Keratinocyte (primary cell): ENCODE measurements around the gene ARVCF. TPM values are rescaled to one million over a fixed set of nuclear protein-coding genes. Genes with fewer than 3 reads are reported as not detected.

ENCODE experiments used
- DNase-seq: peaks from one replicate; pipeline ENCODE4 v3.0.0-alpha.2; 2011; ENCODE audit warnings: low read depth, missing footprints, low spot score
- FAIRE-seq: peaks from 2 replicates; lab custom pipeline; 2011; peaks lifted over from hg19 to GRCh38; lab: Jason Lieb, UNC
- H2AFZ ChIP-seq: 2 replicates; pipeline ENCODE4 v1.6.0; 2012; ENCODE audit warnings: low read length, control low read depth, inconsistent platforms; ENCODE audit not compliant: control insufficient read depth
- H3K27ac ChIP-seq: 2 replicates; pipeline ENCODE4 v1.5.1; 2011; ENCODE audit warnings: low read length; ENCODE audit not compliant: control insufficient read depth, insufficient read depth
- H3K27me3 ChIP-seq: 3 replicates; pipeline ENCODE4 v1.6.0; 2011; ENCODE audit warnings: low read length; ENCODE audit not compliant: control insufficient read depth, insufficient read depth; ENCODE audit errors: extremely low read depth
- H3K36me3 ChIP-seq, 2 experiments: 2 replicates in 1 of 2; 3 replicates in 1 of 2; pipeline ENCODE4 v1.5.1; 2011; ENCODE audit warnings: low read length in 2 of 2, mild to moderate bottlenecking in 1 of 2; ENCODE audit not compliant: control insufficient read depth in 2 of 2, insufficient read depth in 2 of 2; ENCODE audit errors: extremely low read depth in 1 of 2
- H3K4me1 ChIP-seq: 3 replicates; pipeline ENCODE4 v1.5.1; 2011; ENCODE audit warnings: low read length; ENCODE audit not compliant: control insufficient read depth, insufficient read depth; ENCODE audit errors: extremely low read depth
- H3K4me2 ChIP-seq: 3 replicates; pipeline ENCODE4 v1.6.0; 2011; ENCODE audit warnings: low read depth, low read length; ENCODE audit not compliant: control insufficient read depth, insufficient read depth; ENCODE audit errors: extremely low read depth
- H3K4me3 ChIP-seq, 3 experiments: fragments of 200-600 bp in 1 of 3; sonication (generic) in 1 of 3; 2 replicates in 2 of 3; 3 replicates in 1 of 3; pipeline ENCODE4 v1.5.1; 2011 to 2016; ENCODE audit warnings: low read length in 3 of 3, mild to moderate bottlenecking in 3 of 3, control low read depth in 2 of 3, inconsistent platforms in 1 of 3, low read depth in 1 of 3, mixed read lengths in 1 of 3, mixed run types in 1 of 3, moderate library complexity in 1 of 3; ENCODE audit not compliant: control insufficient read depth in 2 of 3, insufficient read depth in 2 of 3; ENCODE audit errors: extremely low read depth in 1 of 3
- H3K79me2 ChIP-seq: 2 replicates; pipeline ENCODE4 v1.6.0; 2012; ENCODE audit warnings: low read length; ENCODE audit not compliant: control insufficient read depth, insufficient read depth
- H3K9ac ChIP-seq: 3 replicates; pipeline ENCODE4 v1.6.0; 2011; ENCODE audit warnings: low read length; ENCODE audit not compliant: control insufficient read depth, insufficient read depth; ENCODE audit errors: extremely low read depth
- H3K9me1 ChIP-seq: 3 replicates; pipeline ENCODE4 v1.6.0; 2011; ENCODE audit warnings: low read length; ENCODE audit not compliant: control insufficient read depth, insufficient read depth; ENCODE audit errors: extremely low read depth
- H3K9me3 ChIP-seq: 2 replicates; pipeline ENCODE4 v1.5.1; 2012; ENCODE audit warnings: low read depth, low read length; ENCODE audit not compliant: control insufficient read depth
- H4K20me1 ChIP-seq: 3 replicates; pipeline ENCODE4 v1.6.0; 2011; ENCODE audit warnings: low read length; ENCODE audit not compliant: control insufficient read depth, insufficient read depth; ENCODE audit errors: extremely low read depth
- CTCF ChIP-seq, 3 experiments: IDR thresholded peaks in 1 of 3; conservative IDR thresholded peaks in 1 of 3; optimal IDR thresholded peaks in 1 of 3; 2 replicates in 2 of 3; 3 replicates in 1 of 3; pipeline versions ENCODE3 to v1.5.1; 2011; ENCODE audit warnings: low read length in 3 of 3, mild to moderate bottlenecking in 3 of 3, moderate library complexity in 2 of 3, control low read depth in 1 of 3, inconsistent platforms in 1 of 3; ENCODE audit not compliant: insufficient read depth in 2 of 3; ENCODE audit errors: extremely low read depth in 1 of 3
- EZH2 ChIP-seq: IDR thresholded peaks from one replicate; pipeline ENCODE4 v1.6.1; 2012; ENCODE audit warnings: inconsistent platforms, mild to moderate bottlenecking, low read length, moderate library complexity
- dilution Hi-C: fragments of 300-500 bp; cut with MboI; formaldehyde crosslinking; loops from one replicate; pipeline ENCODE4 v1.7.0; 2020; ENCODE audit warnings: low sequenced_read_pairs; ENCODE audit not compliant: extremely low pct_ligation_motif_present
- polyA plus RNA-seq, 5 experiments: library from polyadenylated mRNA; depleted of rRNA in 3 of 5; stranded (reverse) in 3 of 5; stranded (forward) in 1 of 5; unstranded in 1 of 5; fragments of >200 nt; gene quantifications; 1 replicate in 1 of 5; 2 replicates in 3 of 5; 3 replicates in 1 of 5; pipeline versions ENCODE4 v1.2.1 to v1.2.3, GENCODE V29; 2011 to 2012; ENCODE audit warnings: missing spikeins in 2 of 5, low read depth in 1 of 5, low replicate concordance in 1 of 5

ARVCF gene
- polyA plus RNA-seq, 1 donor (not counting 4 experiments of a cell fraction or from before 2014, with no cell fraction given), result 5.7 TPM

- no peak overlapping the region for H3K4me3 ChIP-seq
- FAIRE-seq (no peak), DNase-seq (no peak)
- H3K27ac ChIP-seq, result no peak overlapping the region
- no peak overlapping the region for H2AFZ ChIP-seq
- H3K27me3 ChIP-seq, result no peaks in the 10 kb centered on the region
- H3K9ac ChIP-seq, result no peak overlapping the region
- H3K9me3 ChIP-seq, result no peaks in the 10 kb centered on the region
- TF ChIP-seq CTCF (optimal IDR thresholded peaks at IDR 0.05 in 1 of 3, IDR thresholded peaks at IDR 0.05 in 1 of 3, conservative IDR thresholded peaks at IDR 0.05 in 1 of 3; ENCODE audit: extremely low read depth in 1 of 3, insufficient read depth in 2 of 3, low read length in 3 of 3), result no peak
- TF ChIP-seq EZH2, result no peak
- no peak overlapping the region for H3K4me2 ChIP-seq
- no peaks in the 10 kb centered on the region for H3K36me3 ChIP-seq
- dilution Hi-C loops, result no loop called here
- H3K4me1 ChIP-seq, result peaks cover 5% of the 10 kb centered on the region
- H4K20me1 ChIP-seq, result no peaks in the 10 kb centered on the region
- no peaks in the 10 kb centered on the region for H3K79me2 ChIP-seq
- H3K9me1 ChIP-seq, result peaks cover 3% of the 10 kb centered on the region
These were observed 8.2 kb downstream of the ARVCF start for GRCh38 chr22:20008221-20008995.

DNA sequence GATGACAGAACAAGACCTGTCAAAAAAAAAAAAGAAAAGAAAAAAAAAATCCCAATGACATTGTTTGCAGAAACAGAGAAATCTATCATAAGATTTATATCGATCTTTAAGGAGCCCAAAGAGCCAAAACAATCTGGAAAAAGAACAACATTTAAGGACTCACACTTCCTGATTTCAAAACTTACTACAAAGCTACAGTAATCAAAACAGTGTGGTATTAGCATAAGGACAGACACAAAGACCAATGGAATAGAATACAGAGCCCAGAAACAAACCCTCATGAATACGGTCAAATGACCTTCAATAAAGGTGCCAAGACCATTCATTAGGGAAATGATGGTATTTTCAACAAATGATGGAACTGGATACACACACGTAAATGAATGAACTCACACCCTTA, 12.2 kb downstream of the ARVCF start:
- FAIRE-seq (no peak), DNase-seq (no peak)
- Histone ChIP-seq H3K27me3 (no peaks in the 10 kb centered on the region), H3K9me1 (no peaks in the 10 kb centered on the region), H3K27ac (no peak overlapping the region), H4K20me1 (no peaks in the 10 kb centered on the region), H3K4me3 (no peak overlapping the region), H3K9me3 (no peaks in the 10 kb centered on the region), H3K4me2 (no peak overlapping the region), H3K79me2 (no peaks in the 10 kb centered on the region), H3K9ac (no peak overlapping the region), H3K36me3 (no peaks in the 10 kb centered on the region), H2AFZ (no peak overlapping the region), H3K4me1 (no peaks in the 10 kb centered on the region)
- TF ChIP-seq CTCF (optimal IDR thresholded peaks at IDR 0.05 in 1 of 3, IDR thresholded peaks at IDR 0.05 in 1 of 3, conservative IDR thresholded peaks at IDR 0.05 in 1 of 3; ENCODE audit: extremely low read depth in 1 of 3, insufficient read depth in 2 of 3, low read length in 3 of 3) (no peak), EZH2 (no peak)
- dilution Hi-C loops, result no loop called here
